Superior temporal gyrus (tissue), 1 donor: ENCODE results near the gene MIEN1.
"Not testable (repeated sequence)": the region's sequence is repeated elsewhere in the genome, so short reads cannot be mapped to it uniquely, and the experiment has no call there.

Experiments
- DNase-seq: peaks from one replicate; pipeline ENCODE4 v3.0.0-alpha.2; 2016; ENCODE audit errors: extremely low spot score

MIEN1 gene

DNA sequence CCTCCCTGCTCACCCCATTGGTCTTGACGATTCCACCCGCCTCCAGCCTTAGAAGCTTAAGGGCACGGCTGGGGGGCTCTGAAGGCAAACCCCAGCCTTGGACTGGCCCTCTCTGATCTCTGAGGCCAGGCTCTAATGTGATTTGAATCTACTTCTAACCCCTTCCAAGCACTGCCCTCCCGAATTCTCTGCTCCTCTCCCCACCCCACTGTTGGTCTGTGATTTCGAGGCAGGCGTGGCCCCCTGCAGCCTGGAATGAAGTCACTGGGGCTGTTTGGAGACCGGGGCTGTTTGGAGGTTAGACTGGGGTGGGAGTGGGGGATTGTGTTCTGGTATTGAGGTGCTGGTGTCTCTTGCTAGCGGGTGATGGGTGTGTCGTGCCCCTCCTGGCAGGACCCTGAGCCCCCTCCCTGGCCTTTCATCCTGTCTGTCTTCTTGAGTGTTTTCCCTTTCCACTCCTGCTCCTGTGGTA is 9.6 kb upstream of the MIEN1 start:
- no peak for DNase-seq

DNA sequence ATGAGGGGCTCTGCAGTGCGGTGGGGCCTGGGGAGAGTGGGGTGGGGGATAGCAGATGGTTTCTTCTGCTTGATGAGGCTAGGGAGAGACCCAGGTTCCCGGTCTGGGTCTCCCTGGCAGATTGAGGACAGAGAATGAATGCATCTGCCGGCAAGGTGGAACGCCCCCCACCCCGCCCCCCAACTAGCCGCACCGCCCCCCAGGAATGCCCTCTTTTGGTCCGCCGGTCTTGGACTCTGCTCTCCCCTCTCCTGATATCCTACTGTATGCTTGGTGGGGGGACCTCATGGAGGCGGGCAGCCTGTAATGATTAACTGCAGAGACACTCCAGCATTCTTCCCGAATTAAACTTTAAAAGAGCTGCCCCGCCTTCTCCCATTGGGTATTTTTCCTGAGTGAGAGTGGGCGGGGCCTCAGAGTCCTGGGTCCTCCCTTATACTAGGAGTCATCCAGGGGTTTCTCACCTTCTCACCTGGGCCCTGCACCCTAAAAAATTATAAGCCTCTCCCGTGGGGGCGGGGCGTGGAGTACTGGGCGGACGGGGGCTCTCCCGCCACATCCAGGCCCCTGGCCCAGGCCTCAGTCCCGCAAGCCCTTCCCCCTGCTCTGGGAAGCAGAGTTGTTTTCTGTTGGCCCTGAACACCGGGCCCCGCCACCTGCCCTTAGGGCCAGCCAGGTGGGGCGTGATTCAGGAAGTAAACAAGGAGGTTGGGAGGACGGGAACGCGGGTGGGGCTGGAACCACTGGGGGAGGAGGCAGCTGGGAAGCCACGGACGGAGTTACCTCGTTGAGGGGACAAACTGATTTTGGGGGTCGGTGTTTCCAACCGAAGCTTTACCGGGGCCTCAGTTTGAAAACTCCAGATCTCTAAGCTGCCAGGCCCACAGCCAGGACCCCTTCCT is 8.9 kb upstream of the MIEN1 start:
- no peak for DNase-seq

DNA sequence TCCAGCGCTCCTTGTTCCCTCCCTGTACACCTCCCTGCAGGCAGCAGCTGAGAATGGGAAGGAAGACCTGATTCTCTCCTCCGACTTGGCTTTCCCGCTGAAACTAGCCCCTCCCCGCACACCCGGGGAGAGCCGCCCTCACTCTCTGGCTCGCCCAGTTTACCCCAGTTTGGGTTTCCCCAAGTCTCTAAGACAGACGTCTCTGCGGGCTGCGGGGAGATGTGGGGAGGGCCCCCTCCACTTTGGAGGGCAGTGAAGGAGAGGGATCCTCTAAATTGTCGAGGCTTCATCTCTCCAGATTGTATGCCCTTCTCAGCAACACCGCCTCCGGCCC is 8.2 kb upstream of the MIEN1 start:
- DNase-seq = no peak

DNA sequence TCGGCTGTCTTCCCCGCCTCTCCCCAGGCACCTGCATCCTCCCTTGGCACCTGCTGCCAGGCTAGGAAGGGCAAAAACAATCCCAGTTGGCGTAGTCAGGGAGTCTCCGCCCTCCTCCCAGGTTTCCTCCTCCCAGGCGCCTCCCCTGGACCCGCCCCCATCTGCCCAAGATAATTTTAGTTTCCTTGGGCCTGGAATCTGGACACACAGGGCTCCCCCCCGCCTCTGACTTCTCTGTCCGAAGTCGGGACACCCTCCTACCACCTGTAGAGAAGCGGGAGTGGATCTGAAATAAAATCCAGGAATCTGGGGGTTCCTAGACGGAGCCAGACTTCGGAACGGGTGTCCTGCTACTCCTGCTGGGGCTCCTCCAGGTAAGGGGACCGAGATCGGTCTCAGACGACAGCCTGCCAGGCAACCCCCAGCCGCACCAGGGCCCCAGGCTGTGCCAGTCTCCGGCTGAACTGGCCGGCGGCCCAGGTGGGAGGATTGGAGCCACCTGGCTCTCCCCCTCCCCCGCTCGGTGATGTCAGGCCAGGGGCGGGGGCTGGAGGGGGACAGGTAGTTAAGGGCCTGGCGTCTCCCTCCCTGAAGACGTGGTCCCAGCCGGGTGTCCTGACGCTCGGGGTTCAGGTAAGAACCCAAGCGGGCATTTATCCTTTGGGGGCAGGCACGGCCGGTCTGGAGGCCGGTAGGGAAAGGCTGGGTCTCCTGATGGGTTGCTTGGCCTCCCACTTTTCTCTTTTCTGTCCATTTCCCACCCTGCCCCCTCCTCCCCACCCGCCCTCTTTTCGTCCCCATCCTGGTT is 7.6 kb upstream of the MIEN1 start, which contains the start of gene GRB7:
TSS of gene GRB7 (plus strand) at position 179 of the 808 bp plus-strand sequence. CDS start 4,364 bp downstream, outside the sequence.
- DNase-seq = no peak

DNA sequence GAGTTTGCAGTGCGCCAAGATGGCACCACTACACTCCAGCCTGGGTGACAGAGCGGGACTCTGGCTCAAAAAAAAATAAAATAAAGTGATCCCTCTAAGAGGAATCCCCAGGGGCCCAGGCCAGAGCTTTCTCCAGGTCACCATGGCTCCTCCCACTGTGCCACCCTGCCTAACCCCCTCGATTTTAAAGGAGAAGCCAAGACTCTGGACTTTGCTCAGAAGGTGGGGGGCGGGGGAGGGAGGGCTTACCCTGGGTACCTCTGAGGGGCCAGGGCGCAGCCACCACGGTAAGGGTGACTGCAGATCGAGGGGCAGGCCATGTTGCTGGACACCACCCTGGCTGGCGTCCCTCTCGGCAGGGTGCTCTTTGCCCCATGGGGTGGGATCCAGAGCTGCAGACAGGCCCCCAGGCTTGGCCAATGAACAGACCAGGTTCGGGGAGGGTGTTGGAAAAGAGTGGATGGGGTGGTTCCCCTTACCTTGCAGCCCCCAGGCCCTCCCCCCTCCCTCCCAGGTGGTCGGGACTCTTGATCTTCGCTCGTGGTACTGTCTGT is 7.0 kb upstream of the MIEN1 start:
- no peak for DNase-seq

DNA sequence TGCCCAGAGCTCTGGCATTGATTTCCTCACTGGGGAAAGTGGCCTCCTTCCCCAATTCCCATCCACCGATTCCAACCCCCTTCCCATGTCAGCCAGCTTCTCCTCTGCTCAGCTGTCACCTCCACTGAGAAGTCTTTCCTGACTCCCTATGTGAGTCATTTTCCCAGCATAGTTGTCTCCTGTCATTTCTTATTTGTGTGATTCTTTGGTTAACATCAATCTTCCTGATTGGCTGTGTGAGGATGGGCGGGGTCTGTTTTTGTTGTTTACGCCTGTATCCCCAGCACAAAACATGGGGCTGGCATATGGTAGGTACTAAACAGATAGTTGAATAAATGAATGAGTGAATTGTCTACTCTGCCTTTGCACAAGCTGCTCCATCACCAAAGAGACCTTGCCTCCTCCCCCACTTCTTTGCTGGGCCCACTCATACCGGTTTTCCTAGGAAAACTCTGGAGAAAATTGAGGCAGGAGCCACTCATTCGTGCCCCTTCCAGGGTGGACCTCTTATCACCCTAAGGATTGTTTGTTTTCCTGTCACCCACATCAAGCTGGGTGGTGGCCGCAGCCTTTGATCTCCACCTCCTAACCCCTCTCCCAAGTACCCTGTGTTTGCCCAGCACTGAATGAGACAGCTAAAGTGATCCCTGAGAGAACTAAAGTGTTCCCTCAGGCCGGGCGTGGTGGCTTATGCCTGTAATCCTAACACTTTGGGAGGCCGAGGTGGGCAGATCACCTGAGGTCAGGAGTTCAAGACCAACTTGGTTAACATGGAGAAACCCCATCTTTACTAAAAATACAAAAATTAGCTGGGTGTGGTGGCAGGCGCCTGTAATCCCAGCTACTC is 6.2 kb upstream of the MIEN1 start:
- DNase-seq = no peak

DNA sequence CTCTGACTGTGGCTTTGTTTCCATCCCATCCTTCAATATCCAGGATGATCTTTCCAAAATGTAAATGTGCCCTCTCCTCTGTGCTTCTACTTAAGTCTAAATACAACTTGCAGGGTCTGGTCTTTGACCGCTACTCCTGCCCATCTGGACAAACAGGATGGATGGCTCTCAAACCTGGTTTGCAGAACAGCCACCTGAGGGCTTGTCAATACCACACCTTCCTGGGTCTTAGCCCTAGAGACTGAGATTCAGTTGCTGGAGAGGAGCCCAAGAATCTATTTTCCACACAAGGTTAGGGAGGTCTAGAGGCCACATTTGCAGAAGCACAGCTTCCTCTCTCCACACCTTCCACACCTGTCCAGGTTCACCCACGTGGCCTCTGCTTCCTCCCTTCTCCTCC is 5.5 kb upstream of the MIEN1 start:
- DNase-seq = no peak

DNA sequence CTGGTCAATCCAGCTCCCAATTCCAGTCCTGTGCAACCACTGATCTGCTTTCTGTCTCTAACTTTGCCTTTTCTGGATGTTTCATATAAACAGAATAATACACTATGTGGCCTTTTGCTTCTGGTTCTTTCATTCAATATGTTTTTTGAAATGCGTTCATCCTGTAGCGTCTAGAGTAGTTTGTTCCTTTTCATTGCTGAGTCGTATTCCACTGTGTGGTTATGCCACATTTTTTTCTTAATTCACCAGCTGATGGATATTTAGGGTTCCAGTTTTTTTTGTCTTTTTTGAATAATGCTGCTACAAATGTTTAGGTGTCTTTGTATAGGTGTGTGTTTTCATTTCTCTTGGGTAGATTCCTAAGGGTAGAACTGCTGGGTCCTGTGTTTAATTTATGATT is 2.3 kb upstream of the MIEN1 start:
- DNase-seq = no peak

DNA sequence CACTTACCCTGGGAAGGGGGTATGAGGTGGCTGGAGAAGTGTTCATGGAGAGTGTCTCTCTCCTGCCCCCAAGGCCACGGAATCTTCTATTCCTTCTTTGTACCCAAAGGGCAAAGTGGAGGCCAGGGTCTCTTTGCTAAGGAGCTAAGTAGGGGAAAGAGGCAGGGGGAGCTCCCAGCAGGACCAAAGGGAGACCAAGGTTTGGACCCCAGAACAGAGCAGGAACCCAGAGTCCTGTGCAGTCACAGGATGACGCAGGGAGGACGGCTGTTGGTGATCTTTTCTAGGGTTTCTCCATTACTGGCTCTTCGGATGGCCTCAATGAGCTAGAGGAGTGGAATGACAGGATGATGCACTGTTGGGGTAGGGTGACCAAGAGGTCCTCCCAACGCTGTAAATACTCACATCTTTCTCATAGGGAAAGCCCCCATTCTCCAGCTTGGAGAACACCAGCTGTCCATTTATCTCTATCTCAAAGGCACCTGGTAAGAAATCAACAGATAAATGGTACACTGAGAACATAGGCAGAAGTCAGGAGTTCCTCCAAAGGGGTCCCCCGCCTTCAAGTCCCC is 966 bp downstream of the MIEN1 start:
- DNase-seq = no peak

DNA sequence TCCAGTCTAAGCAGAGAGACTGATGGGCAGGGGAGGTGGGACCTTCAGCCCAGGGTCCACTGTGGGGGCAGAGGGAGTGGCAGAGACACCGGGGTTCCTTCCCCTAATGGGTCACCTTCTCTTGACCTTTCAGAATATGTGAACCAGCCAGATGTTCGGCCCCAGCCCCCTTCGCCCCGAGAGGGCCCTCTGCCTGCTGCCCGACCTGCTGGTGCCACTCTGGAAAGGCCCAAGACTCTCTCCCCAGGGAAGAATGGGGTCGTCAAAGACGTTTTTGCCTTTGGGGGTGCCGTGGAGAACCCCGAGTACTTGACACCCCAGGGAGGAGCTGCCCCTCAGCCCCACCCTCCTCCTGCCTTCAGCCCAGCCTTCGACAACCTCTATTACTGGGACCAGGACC is 2.8 kb downstream of the MIEN1 start:
- no peak for DNase-seq

DNA sequence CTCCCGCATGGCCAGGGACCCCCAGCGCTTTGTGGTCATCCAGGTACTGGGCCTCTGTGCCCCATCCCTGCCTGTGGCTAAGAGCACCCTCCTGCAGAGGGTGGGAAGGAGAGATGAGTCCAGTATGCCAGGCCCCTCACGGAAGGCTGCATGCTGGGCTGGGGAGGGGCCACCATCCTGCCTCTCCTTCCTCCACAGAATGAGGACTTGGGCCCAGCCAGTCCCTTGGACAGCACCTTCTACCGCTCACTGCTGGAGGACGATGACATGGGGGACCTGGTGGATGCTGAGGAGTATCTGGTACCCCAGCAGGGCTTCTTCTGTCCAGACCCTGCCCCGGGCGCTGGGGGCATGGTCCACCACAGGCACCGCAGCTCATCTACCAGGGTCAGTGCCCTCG is 3.7 kb downstream of the MIEN1 start:
- DNase-seq = no peak

DNA sequence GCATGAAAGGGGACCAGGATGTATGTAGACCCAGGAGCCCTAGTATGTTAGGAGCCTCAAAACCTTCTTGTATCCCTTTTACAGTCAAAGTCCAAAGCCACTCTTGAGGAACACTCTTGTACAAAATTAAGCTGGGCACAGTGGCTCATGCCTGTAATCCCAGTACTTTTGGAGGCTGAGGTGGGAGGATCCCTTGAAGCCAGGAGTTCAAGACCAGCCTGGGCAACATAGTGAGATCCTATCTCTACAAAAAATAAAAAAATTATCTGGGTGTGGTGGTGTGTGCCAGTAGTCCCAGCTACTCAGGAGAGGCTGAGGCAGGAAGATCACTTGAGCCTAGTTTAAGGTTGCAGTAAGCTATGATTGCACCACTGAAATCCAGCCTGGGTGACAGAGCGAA is 4.4 kb downstream of the MIEN1 start:
- not testable (repeated sequence) for DNase-seq

DNA sequence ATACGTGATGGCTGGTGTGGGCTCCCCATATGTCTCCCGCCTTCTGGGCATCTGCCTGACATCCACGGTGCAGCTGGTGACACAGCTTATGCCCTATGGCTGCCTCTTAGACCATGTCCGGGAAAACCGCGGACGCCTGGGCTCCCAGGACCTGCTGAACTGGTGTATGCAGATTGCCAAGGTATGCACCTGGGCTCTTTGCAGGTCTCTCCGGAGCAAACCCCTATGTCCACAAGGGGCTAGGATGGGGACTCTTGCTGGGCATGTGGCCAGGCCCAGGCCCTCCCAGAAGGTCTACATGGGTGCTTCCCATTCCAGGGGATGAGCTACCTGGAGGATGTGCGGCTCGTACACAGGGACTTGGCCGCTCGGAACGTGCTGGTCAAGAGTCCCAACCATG is 5.6 kb downstream of the MIEN1 start:
- no peak for DNase-seq

DNA sequence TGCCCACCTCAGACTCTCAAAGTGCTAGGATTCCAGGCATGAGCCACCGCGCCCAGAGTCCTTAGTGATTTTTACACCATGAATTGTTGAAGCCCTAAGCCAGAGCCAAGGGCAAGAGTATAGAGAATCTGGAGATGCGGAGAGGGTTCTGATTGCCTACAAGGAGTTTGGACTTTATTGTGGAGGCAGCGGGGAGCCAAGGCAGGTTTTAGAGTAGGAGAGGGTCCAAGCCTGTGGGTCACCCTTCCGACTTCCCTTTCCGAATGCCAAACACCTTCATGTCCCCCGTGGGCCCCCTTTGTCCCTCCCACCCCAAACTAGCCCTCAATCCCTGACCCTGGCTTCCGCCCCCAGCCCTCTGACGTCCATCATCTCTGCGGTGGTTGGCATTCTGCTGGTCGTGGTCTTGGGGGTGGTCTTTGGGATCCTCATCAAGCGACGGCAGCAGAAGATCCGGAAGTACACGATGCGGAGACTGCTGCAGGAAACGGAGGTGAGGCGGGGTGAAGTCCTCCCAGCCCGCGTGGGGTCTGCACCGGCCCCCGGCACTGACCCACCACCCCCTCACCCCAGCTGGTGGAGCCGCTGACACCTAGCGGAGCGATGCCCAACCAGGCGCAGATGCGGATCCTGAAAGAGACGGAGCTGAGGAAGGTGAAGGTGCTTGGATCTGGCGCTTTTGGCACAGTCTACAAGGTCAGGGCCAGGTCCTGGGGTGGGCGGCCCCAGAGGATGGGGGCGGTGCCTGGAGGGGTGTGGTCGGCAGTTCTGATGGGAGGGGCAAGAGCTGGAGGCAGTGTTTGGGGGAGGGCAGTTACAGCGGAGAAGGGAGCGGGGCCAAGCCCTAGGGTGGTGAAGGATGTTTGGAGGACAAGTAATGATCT is 7.1 kb downstream of the MIEN1 start:
- no peak for DNase-seq

DNA sequence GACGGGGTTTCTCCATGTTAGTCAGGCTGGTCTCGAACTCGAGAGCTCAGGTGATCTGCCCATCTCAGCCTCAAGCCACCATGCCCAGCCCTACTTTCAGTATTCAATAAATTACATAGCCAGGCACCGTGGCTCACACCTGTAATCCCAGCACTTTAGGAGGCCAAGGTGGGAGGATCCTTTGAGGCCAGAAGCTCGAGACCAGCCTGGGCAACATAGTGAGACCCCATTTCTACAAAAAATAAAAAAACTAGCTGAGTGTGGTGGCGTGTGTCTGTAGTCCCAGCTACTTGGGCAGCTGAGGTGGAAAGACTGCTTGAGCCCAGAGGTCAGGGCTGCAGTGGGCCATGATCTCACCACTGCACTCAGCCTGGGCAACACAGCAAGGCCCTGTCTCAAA is 8.2 kb downstream of the MIEN1 start:
- DNase-seq = no peak

DNA sequence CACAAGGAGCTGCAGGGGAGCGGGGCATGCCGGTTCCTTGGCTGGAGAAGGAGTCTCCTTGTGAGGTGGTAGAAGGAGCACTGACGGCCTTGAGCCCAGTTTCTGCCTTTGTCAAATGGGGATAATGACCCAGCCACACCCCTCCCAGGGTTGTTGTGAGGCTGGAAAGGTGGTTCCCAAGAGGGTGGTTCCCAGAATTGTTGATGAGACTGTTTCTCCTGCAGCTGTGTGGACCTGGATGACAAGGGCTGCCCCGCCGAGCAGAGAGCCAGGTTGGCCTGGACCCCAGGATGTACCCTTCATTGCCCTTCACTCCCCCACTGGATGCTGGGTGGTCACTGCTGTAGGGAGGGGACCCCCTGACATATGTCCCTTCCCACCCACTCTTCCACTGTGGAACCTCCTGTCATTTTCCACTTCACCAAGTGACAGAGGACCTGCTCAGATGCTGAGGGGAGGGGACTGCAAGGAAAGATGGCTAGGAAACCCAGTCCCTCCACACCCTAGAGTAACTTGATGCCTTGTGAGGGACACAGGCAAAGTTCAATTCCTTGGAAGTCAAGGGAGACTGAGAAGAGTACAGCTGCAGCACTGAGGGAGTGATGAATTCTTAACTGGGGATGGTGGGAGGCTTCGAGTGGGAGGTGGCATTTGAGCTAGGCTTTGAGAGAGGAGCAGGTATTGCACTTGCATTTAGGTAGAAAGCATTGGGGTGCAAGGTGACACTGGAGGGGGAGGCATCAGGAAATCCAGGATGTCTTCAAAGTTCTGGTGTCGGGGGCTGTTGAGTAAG is 10.6 kb downstream of the MIEN1 start:
- no peak for DNase-seq

DNA sequence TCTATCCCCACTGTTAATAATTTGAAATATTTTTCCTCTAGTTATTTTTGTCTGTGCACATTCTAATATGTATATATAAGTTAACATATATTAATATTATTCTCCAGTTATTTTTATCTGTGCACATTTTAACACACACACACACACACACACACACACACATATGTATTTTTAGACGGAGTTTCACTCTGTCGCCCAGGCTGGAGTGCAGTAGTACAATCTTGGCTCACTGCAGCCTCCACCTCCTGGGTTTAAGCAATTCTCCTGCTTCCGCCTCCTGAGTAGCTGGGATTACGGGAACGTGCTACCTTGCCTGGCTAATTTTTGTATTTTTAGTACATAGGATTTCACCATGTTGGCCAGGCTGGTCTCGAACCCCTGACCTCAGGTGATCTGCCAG is 12.7 kb downstream of the MIEN1 start:
- DNase-seq = no peak

DNA sequence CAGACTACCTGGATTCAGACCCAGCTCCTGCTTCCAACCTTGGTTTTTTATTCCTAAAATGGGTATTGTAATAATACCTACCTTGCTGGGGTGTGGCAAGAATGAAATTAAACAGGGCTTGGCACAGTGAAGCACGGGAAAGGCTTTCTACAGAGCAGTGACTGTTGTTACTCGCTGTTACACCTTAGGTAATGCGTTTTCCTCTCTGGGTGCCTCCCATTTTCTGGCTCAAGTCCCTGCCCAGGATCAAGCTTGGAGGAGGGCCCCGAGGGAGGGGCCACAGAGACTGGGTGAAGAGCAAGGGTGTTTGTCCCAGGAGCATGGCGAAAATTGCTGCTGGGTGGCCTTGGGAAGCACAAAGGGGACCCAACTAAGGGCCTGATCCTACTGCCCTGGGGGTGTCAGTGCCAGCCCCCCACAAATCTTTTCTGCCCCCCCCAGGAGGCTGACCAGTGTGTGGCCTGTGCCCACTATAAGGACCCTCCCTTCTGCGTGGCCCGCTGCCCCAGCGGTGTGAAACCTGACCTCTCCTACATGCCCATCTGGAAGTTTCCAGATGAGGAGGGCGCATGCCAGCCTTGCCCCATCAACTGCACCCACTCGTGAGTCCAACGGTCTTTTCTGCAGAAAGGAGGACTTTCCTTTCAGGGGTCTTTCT is 13.3 kb downstream of the MIEN1 start:
- DNase-seq = no peak
